ENCODE measurements around the gene ASB6. TPM values are rescaled to one million over a fixed set of nuclear protein-coding genes. Genes with fewer than 3 reads are reported as not detected.

Gene ASB6
- total RNA-seq, 1 donor from 2014 or later = 17.4 TPM

GRCh38 chr9:129633207-129633606 lies 8.7 kb downstream of the ASB6 start:
- no peaks in the 10 kb centered on the region for H3K27me3 Mint-ChIP-seq (ENCODE audit: low read depth)
- H3K4me1 Mint-ChIP-seq (ENCODE audit: low read depth) = peaks cover 38% of the 10 kb centered on the region
- no peak for DNase-seq (ENCODE audit: low spot score)
- H3K36me3 Mint-ChIP-seq (ENCODE audit: low read depth) = peaks cover 14% of the 10 kb centered on the region
- H3K9me3 Mint-ChIP-seq (ENCODE audit: low read depth) = no peaks in the 10 kb centered on the region
- TF ChIP-seq CTCF (IDR thresholded peaks at IDR 0.05) = no peak
- H3K4me3 Mint-ChIP-seq (ENCODE audit: unreplicated experiment) = no peak overlapping the region
- no peak overlapping the region for H3K27ac Mint-ChIP-seq (ENCODE audit: unreplicated experiment)

GRCh38 chr9:129632460-129632859 lies 9.5 kb downstream of the ASB6 start:
- H3K27ac Mint-ChIP-seq (ENCODE audit: unreplicated experiment) = no peak overlapping the region
- no peak for TF ChIP-seq CTCF (IDR thresholded peaks at IDR 0.05)
- no peak overlapping the region for H3K4me3 Mint-ChIP-seq (ENCODE audit: unreplicated experiment)
- H3K27me3 Mint-ChIP-seq (ENCODE audit: low read depth) = no peaks in the 10 kb centered on the region
- peaks cover 8% of the 10 kb centered on the region for H3K36me3 Mint-ChIP-seq (ENCODE audit: low read depth)
- no peaks in the 10 kb centered on the region for H3K9me3 Mint-ChIP-seq (ENCODE audit: low read depth)
- peaks cover 45% of the 10 kb centered on the region for H3K4me1 Mint-ChIP-seq (ENCODE audit: low read depth)
- no peak for DNase-seq (ENCODE audit: low spot score)

- Mint-ChIP-seq H3K4me1 (ENCODE audit: low read depth) (peaks cover 53% of the 10 kb centered on the region), H3K9me3 (ENCODE audit: low read depth) (no peaks in the 10 kb centered on the region), H3K4me3 (ENCODE audit: unreplicated experiment) (no peak overlapping the region), H3K27me3 (ENCODE audit: low read depth) (no peaks in the 10 kb centered on the region), H3K27ac (ENCODE audit: unreplicated experiment) (peak overlapping the region; percentile 72), H3K36me3 (ENCODE audit: low read depth) (peaks cover 8% of the 10 kb centered on the region)
- no peak for DNase-seq (ENCODE audit: low spot score)
- no peak for TF ChIP-seq CTCF (IDR thresholded peaks at IDR 0.05)
Observed at GRCh38 chr9:129631674-129632129, 10.2 kb downstream of the ASB6 start.

- Mint-ChIP-seq H3K4me3 (ENCODE audit: unreplicated experiment) (no peak overlapping the region), H3K36me3 (ENCODE audit: low read depth) (peaks cover 8% of the 10 kb centered on the region), H3K27me3 (ENCODE audit: low read depth) (no peaks in the 10 kb centered on the region), H3K4me1 (ENCODE audit: low read depth) (peaks cover 54% of the 10 kb centered on the region), H3K27ac (ENCODE audit: unreplicated experiment) (peak overlapping the region; percentile 72), H3K9me3 (ENCODE audit: low read depth) (no peaks in the 10 kb centered on the region)
- no peak for DNase-seq (ENCODE audit: low spot score)
- peak; percentile 8 for TF ChIP-seq CTCF (IDR thresholded peaks at IDR 0.05)
Observed at GRCh38 chr9:129630967-129631673, 10.8 kb downstream of the ASB6 start.

- no peaks in the 10 kb centered on the region for H3K27me3 Mint-ChIP-seq (ENCODE audit: low read depth)
- no peak for TF ChIP-seq CTCF (IDR thresholded peaks at IDR 0.05)
- no peak overlapping the region for H3K4me3 Mint-ChIP-seq (ENCODE audit: unreplicated experiment)
- H3K27ac Mint-ChIP-seq (ENCODE audit: unreplicated experiment) = peak overlapping the region; percentile 27
- no peaks in the 10 kb centered on the region for H3K9me3 Mint-ChIP-seq (ENCODE audit: low read depth)
- peaks cover 54% of the 10 kb centered on the region for H3K4me1 Mint-ChIP-seq (ENCODE audit: low read depth)
- no peak for DNase-seq (ENCODE audit: low spot score)
- H3K36me3 Mint-ChIP-seq (ENCODE audit: low read depth) = peaks cover 2% of the 10 kb centered on the region
Observed at GRCh38 chr9:129629251-129629820, 12.6 kb downstream of the ASB6 start.
